ENCODE measurements around the gene MFRP. TPM values are rescaled to one million over a fixed set of nuclear protein-coding genes. Genes with fewer than 3 reads are reported as not detected.

Gene MFRP
- total RNA-seq, 2 experiments from 2014 or later: not detected

- ATAC-seq (ENCODE audit: poor library complexity) (no peak), DNase-seq (peak in 3 of 14 experiments; percentile 54 to 64 (median 59))
- H3K27ac Mint-ChIP-seq: no peak overlapping the region
- Histone ChIP-seq H3K9me3 (ENCODE audit: control insufficient read depth in 1 of 2, insufficient read depth in 1 of 2, low read length in 2 of 2) (peaks cover 0 to 12% of the 10 kb centered on the region in 2 experiments), H3K27me3 (ENCODE audit: control insufficient read depth in 1 of 2, insufficient read depth in 2 of 2, low read length in 2 of 2) (peaks cover 34 to 45% of the 10 kb centered on the region in 2 experiments), H3K36me3 (ENCODE audit: insufficient read depth, low read length) (peaks cover 4% of the 10 kb centered on the region), H3K4me3 (ENCODE audit: low read length) (no peak overlapping the region), H3K27ac (ENCODE audit: low read depth in 1 of 2, low read length in 2 of 2) (no peak overlapping the region), H3K4me1 (ENCODE audit: insufficient read depth, low read length) (peaks cover 40% of the 10 kb centered on the region)
- ChIA-PET CTCF (interaction anchor here (0.6 to 1.9 kb wide), 3 partner anchors 12 to 17 kb away, joined by 3 to 14 read pairs (median 3); no protein-coding TSS in a partner anchor), POLR2A (no interaction called here)
- intact Hi-C loops (cut with DNase I, micrococcal nuclease): no loop called here
- peaks cover 17% of the 10 kb centered on the region for H3K36me3 Mint-ChIP-seq (ENCODE audit: low read depth)
- no peak overlapping the region for H3K4me3 Mint-ChIP-seq
- H3K9me3 Mint-ChIP-seq: no peaks in the 10 kb centered on the region
- H3K27me3 Mint-ChIP-seq: peaks cover 52% of the 10 kb centered on the region
- H3K4me1 Mint-ChIP-seq (ENCODE audit: low read depth): peaks cover 28% of the 10 kb centered on the region
- peak; percentile 54 for TF ChIP-seq CTCF (IDR thresholded peaks at IDR 0.05)
Measured at GRCh38 chr11:119339589-119340334, 6.7 kb downstream of the MFRP start.

- peaks cover 32% of the 10 kb centered on the region for H3K4me1 Mint-ChIP-seq (ENCODE audit: low read depth)
- Histone ChIP-seq H3K4me1 (ENCODE audit: insufficient read depth, low read length) (peaks cover 44% of the 10 kb centered on the region), H3K9me3 (ENCODE audit: control insufficient read depth in 1 of 2, insufficient read depth in 1 of 2, low read length in 2 of 2) (peaks cover 0 to 12% of the 10 kb centered on the region in 2 experiments), H3K27me3 (ENCODE audit: control insufficient read depth in 1 of 2, insufficient read depth in 2 of 2, low read length in 2 of 2) (peaks cover 31 to 45% of the 10 kb centered on the region in 2 experiments), H3K4me3 (ENCODE audit: low read length) (no peak overlapping the region), H3K36me3 (ENCODE audit: insufficient read depth, low read length) (peaks cover 4% of the 10 kb centered on the region), H3K27ac (ENCODE audit: low read depth in 1 of 2, low read length in 2 of 2) (no peak overlapping the region)
- H3K9me3 Mint-ChIP-seq: no peaks in the 10 kb centered on the region
- peak overlapping the region; percentile 85 for H3K4me3 Mint-ChIP-seq
- intact Hi-C loops (cut with DNase I, micrococcal nuclease): no loop called here
- DNase-seq (peak in 1 of 14 experiments; percentile 28), ATAC-seq (ENCODE audit: poor library complexity) (no peak)
- ChIA-PET CTCF (interaction anchor here (0.7 to 2.2 kb wide), 16 partner anchors 11 to 231 kb away, joined by 3 to 19 read pairs (median 5); partner anchors contain the start of genes CBL and USP2), POLR2A (interaction anchor here (0.6 to 1.7 kb wide), 4 partner anchors 15 to 272 kb away, joined by 3 to 6 read pairs (median 4); partner anchors contain the start of genes CBL and VPS11)
- peaks cover 24% of the 10 kb centered on the region for H3K36me3 Mint-ChIP-seq (ENCODE audit: low read depth)
- H3K27ac Mint-ChIP-seq: no peak overlapping the region
- TF ChIP-seq CTCF (IDR thresholded peaks at IDR 0.05): no peak
- H3K27me3 Mint-ChIP-seq: peaks cover 49% of the 10 kb centered on the region
Measured at GRCh38 chr11:119338965-119339588, 7.4 kb downstream of the MFRP start.

- peak; percentile 47 for ATAC-seq (ENCODE audit: poor library complexity)
- Mint-ChIP-seq H3K4me3 (peak overlapping the region; percentile 85), H3K4me1 (ENCODE audit: low read depth) (peaks cover 36% of the 10 kb centered on the region), H3K36me3 (ENCODE audit: low read depth) (peaks cover 27% of the 10 kb centered on the region), H3K9me3 (no peaks in the 10 kb centered on the region), H3K27ac (peak overlapping the region; percentile 70), H3K27me3 (peaks cover 42% of the 10 kb centered on the region)
- Histone ChIP-seq H3K4me1 (ENCODE audit: insufficient read depth, low read length) (peaks cover 51% of the 10 kb centered on the region), H3K27ac (ENCODE audit: low read depth in 1 of 2, low read length in 2 of 2) (no peak overlapping the region), H3K4me3 (ENCODE audit: low read length) (no peak overlapping the region), H3K36me3 (ENCODE audit: insufficient read depth, low read length) (peaks cover 4% of the 10 kb centered on the region), H3K27me3 (ENCODE audit: control insufficient read depth in 1 of 2, insufficient read depth in 2 of 2, low read length in 2 of 2) (peaks cover 31 to 45% of the 10 kb centered on the region in 2 experiments), H3K9me3 (ENCODE audit: control insufficient read depth in 1 of 2, insufficient read depth in 1 of 2, low read length in 2 of 2) (peaks cover 0 to 12% of the 10 kb centered on the region in 2 experiments)
- ChIA-PET POLR2A (interaction anchor here (0.5 to 1.7 kb wide), 5 partner anchors 14 to 766 kb away, joined by 3 to 6 read pairs (median 3); partner anchors contain the start of genes ARCN1, CBL and VPS11), CTCF (interaction anchor here (0.6 to 2.2 kb wide), 20 partner anchors 11 to 231 kb away, joined by 3 to 19 read pairs (median 4); partner anchors contain the start of genes CBL and USP2)
- intact Hi-C loops (cut with DNase I, micrococcal nuclease): no loop called here
- DNase-seq: peak; percentile 50 to 84 (median 60)
- peak; percentile 78 for TF ChIP-seq CTCF (IDR thresholded peaks at IDR 0.05)
Measured at GRCh38 chr11:119338318-119338890, 8.1 kb downstream of the MFRP start.
